GM12891 (cell line): ENCODE measurements around the gene IRAK3.

Source experiments
- PAX5 ChIP-seq: IDR thresholded peaks from 2 replicates; pipeline ENCODE4 v1.6.1; 2011; ENCODE audit warnings: low read length, moderate library complexity, mild to moderate bottlenecking; ENCODE audit not compliant: insufficient read depth, severe bottlenecking
- POLR2A ChIP-seq: IDR thresholded peaks from 2 replicates; pipeline ENCODE4 v1.6.1; 2011; ENCODE audit warnings: low read depth, low read length, control low read depth
- POLR2AphosphoS5 ChIP-seq: IDR thresholded peaks from 2 replicates; pipeline ENCODE4 v1.6.1; 2011; ENCODE audit warnings: low read depth, low read length, control low read depth
- POU2F2 ChIP-seq: IDR thresholded peaks from 2 replicates; pipeline ENCODE4 v1.6.1; 2011; ENCODE audit warnings: low read depth, mild to moderate bottlenecking, control low read depth, low read length, moderate library complexity
- SPI1 ChIP-seq: IDR thresholded peaks from 2 replicates; pipeline ENCODE4 v1.6.1; 2011; ENCODE audit warnings: low read depth, low read length, control low read depth
- TAF1 ChIP-seq: IDR thresholded peaks from 2 replicates; pipeline ENCODE4 v1.6.1; 2011; ENCODE audit warnings: low read depth, low read length, control low read depth

DNA sequence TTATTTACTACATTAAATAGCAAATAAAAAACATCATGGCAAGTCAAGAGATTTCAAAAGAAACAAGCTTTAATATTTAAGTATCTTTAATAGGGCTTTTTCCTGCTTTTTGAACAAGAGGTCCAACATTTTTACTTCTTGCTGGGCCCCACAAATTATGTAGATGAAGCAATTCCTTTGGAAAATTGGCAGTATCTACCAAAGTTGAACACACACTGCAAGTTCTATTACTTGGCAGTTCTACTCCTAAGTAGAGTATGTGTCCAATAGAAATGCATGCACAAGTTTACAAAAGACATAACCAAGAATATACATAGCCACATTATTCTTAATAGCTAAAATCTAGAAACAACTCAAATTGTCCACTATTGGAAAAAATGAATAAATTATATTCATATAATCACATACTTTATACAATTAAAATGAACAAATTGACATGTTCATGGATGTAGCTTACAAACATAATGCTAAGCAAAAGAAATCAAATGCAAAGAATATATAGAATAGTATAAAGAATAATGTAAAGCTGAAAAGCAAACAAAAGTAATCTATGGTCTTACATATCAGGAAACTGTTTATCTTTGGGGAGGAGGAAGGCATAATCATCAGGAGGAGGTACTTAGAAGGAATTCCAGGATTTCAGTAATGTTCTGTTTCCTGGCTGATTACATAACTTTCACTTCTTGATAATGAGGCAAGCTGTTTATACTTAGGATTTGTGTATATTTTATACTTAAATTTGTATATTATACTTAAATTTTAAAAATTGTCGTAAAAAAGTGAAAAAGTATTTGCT, 12.7 kb upstream of the IRAK3 start:
- TF ChIP-seq SPI1 (no peak), TAF1 (no peak), POLR2A (no peak), POLR2AphosphoS5 (no peak), PAX5 (no peak), POU2F2 (no peak)
